ENCODE results near the gene IFT25.
"Not testable (repeated sequence)": the region's sequence is repeated elsewhere in the genome, so short reads cannot be mapped to it uniquely, and the experiment has no call there.

DNA sequence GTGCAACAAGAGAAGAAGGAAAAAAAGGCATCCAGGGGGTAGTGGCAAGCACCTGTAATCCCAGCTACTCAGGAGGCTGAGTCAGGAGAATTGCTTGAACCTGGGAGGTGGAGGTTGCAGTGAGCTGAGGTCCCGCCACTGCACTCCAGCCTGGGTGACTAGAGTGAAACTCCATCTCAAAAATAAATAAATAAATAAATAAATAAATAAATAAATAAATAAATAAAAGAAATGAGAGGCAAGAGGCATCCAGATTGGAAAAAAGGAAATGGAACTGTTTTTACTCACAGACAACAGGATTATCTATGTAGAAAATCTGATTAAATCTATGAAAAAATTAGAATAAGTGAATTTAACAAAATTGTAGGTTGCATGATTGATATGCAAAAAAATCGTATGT, 49.0 kb upstream of the IFT25 start:
- TF ChIP-seq POLR2AphosphoS5 (IDR thresholded peaks at IDR 0.05; ENCODE audit: low read depth, low read length); POLR2A (IDR thresholded peaks at IDR 0.05; ENCODE audit: low read depth, low read length); TAF1 (IDR thresholded peaks at IDR 0.05; ENCODE audit: borderline replicate concordance, low read depth, low read length): not testable (repeated sequence)

All from GM12892 (cell line).